GM23248 (cell line): ENCODE measurements around the gene SFR1.

Experiments
- EZH2 ChIP-seq: fragments of 200-600 bp; sonication (generic); IDR thresholded peaks from 2 replicates; pipeline ENCODE4 v1.6.1; 2018; ENCODE audit warnings: antibody characterized with exemption, mild to moderate bottlenecking; ENCODE audit not compliant: insufficient read depth, poor library complexity, severe bottlenecking
- EZH2phosphoT487 ChIP-seq: fragments of 200-600 bp; sonication (generic); IDR thresholded peaks from 2 replicates; pipeline ENCODE4 v1.6.1; 2018; ENCODE audit warnings: antibody characterized with exemption, moderate library complexity, mild to moderate bottlenecking, low read depth; ENCODE audit not compliant: insufficient read depth

DNA sequence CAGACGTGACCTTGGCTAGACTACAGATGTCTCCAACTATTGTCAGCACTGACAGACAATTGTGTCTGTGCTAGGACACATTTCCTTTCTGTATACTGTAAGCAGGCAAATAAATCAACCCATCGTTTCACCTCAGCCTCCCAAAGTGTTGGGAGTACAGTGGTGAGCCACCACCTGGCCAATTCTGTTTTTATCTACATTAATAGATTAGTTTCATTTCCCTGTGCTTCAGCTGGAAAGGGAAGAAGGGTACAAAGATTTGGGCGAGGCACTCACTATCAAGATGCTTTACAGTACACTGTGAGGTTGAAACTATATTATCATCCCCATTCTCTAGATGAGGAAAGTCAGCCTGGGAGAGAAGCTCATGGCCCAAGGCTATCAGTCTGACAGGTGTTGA, 21.9 kb downstream of the SFR1 start:
- no peak for TF ChIP-seq EZH2phosphoT487
- TF ChIP-seq EZH2 = no peak
